Dermis blood vessel endothelial cell (primary cell): Measurements from ENCODE around the gene TMX1. TPM values are rescaled to one million over a fixed set of nuclear protein-coding genes. Genes with fewer than 3 reads are reported as not detected.
A peak's percentile ranks its signal among the peaks of the same experiment; 100 is the strongest.

Source experiments
- DNase-seq: peaks from one replicate; pipeline ENCODE4 v3.0.0; 2010
- total RNA-seq: library from RNA; depleted of rRNA; stranded (reverse); fragments of >200 nt; gene quantifications from 2 replicates; pipeline ENCODE4 v1.2.3, GENCODE V29; 2014

TMX1 gene
- total RNA-seq, 1 donor from 2014 or later: 62.8 TPM

GRCh38 chr14:51293149-51293911, 53.3 kb downstream of the TMX1 start:
- DNase-seq: no peak

- DNase-seq: no peak
Observed at GRCh38 chr14:51293912-51294389, 53.9 kb downstream of the TMX1 start.

GRCh38 chr14:51294951-51295525, 55.0 kb downstream of the TMX1 start:
- no peak for DNase-seq

- DNase-seq: no peak
Observed at GRCh38 chr14:51295646-51296263, 55.7 kb downstream of the TMX1 start.

GRCh38 chr14:51297066-51297465, 57.0 kb downstream of the TMX1 start:
- no peak for DNase-seq

- DNase-seq: peak; percentile 30
Observed at GRCh38 chr14:51298895-51299294, 58.8 kb downstream of the TMX1 start.

- peak; percentile 28 for DNase-seq
Observed at GRCh38 chr14:51302295-51303030, 62.4 kb downstream of the TMX1 start.

GRCh38 chr14:51304438-51304837, 64.4 kb downstream of the TMX1 start:
- DNase-seq: no peak

- no peak for DNase-seq
Observed at GRCh38 chr14:51304941-51305340, 64.9 kb downstream of the TMX1 start.

DNA sequence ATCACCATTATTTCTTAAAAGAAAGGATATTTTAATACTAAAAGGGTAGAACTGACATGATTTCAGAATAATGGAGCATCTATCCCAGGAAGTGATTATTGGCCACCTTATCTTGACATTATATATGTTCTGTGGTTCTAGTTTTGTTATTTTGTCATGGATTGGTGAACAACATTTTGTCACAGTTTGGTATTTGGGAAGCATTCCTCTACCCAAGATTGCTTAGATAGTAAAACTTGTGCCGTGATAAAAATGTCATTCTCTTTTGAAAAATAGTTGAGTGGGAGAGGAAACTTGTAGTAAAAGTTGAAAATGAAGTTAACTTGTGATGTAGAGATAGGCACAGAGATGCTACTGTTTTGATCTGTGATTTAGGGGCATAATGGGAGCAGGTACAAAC, 65.7 kb downstream of the TMX1 start:
- no peak for DNase-seq

Other genes starting within 250 kb of the TMX1 start
- not detected in 2 replicates for gene TRIM9, start 145.1 kb upstream of the TMX1 start, total RNA-seq